Pancreas (tissue), 10 donors: Measurements from ENCODE around the gene THSD7B. TPM values are rescaled to one million over a fixed set of nuclear protein-coding genes. Genes with fewer than 3 reads are reported as not detected.

Source experiments
- ATAC-seq, 4 donors: fragments of 200-7000 bp; cut with Tn5 transposase; one replicate each; pipeline versions ENCODE4 v1.8.0 to v1.9.1; 2020; ENCODE audit warnings: mild to moderate bottlenecking in 4 of 4, moderate library complexity in 4 of 4
- DNase-seq, 6 donors: peaks; one replicate each; pipeline ENCODE4 v3.0.0-alpha.2; 2020
- FAIRE-seq: peaks from 2 replicates; lab custom pipeline; 2012; peaks lifted over from hg19 to GRCh38; lab: Jason Lieb, UNC
- H3K27ac ChIP-seq, 4 donors: fragments of 200-600 bp; sonication (generic); 1 replicate in 3 of 4; 2 replicates in 1 of 4; pipeline versions ENCODE4 v1.5.0 to v1.8.0; 2020
- H3K27me3 ChIP-seq, 4 donors: fragments of 200-600 bp; one replicate each; pipeline ENCODE4 v1.8.0; 2021
- H3K36me3 ChIP-seq, 3 donors: fragments of 200-600 bp; sonication (generic) in 1 of 3; one replicate each; pipeline versions ENCODE4 v1.5.0 to v1.8.0; 2020 to 2021
- H3K4me1 ChIP-seq, 3 donors: fragments of 200-600 bp; one replicate each; pipeline ENCODE4 v1.8.0; 2021
- H3K4me3 ChIP-seq, 4 donors: fragments of 200-600 bp; sonication (generic) in 2 of 4; one replicate each; pipeline versions ENCODE4 v1.5.0 to v1.8.0; 2020 to 2021
- H3K9me3 ChIP-seq, 4 donors: fragments of 200-600 bp; one replicate each; pipeline ENCODE4 v1.8.0; 2021
- CTCF ChIP-seq, 4 donors: fragments of 200-600 bp; sonication (generic) in 3 of 4; IDR thresholded peaks; one replicate each; pipeline versions ENCODE4 v1.5.0 to v1.8.0; 2021; ENCODE audit warnings: antibody characterized with exemption in 4 of 4
- WGBS, 2 donors: extraction: QIAGEN DNeasy Blood & Tissue Kit; methylation state at CpG; one replicate each; pipeline ENCODE4 v1.1.7; 2013; 5-methylcytosine and 5-hydroxymethylcytosine counted together
- intact Hi-C, 3 donors: fragments of 100-400 bp; cut with DNase I; formaldehyde crosslinking; loops; one replicate each; pipeline versions ENCODE4 v1.11.1 to v1.14.2; 2022
- polyA plus RNA-seq, 2 donors: library from polyadenylated mRNA; stranded (reverse); fragments of 200-250 nt; gene quantifications; one replicate each; pipeline ENCODE4 v1.2.3, GENCODE V29; 2013
- total RNA-seq, 6 donors: library from RNA; stranded (reverse); fragmentation: NEBNext Ultra II Directional in 4 of 6; extraction: Animal tissue kit (Norgen Biotek cat#: 25700) in 4 of 6; gene quantifications; one replicate each; pipeline versions ENCODE4 v1.2.1 to v1.2.4, GENCODE V29; 2021 to 2023
- donor health status: healthy with polysubstance abuse.
- donor health status: DM: no; HTN: no; CAD: no; lungs with moderate emphysema.
- donor health status: DM: no; HTN: no; CAD: no.
- donor health status: control.
- donor health status: control.
- donor health status: Bipolar disorder and iron deficiency.
- donor health status: DM: yes; HTN: yes; CAD: no.
- donor health status: DM: no; HTN: no; CAD: no.
- donor health status: DM: no; HTN: no; CAD: no.
- donor health status: DM: yes; HTN: yes; CAD: no.

The THSD7B gene
- total and polyA plus RNA-seq, 8 donors: 0.02 to 0.18 (median 0.07) TPM; not detected in 4

DNA sequence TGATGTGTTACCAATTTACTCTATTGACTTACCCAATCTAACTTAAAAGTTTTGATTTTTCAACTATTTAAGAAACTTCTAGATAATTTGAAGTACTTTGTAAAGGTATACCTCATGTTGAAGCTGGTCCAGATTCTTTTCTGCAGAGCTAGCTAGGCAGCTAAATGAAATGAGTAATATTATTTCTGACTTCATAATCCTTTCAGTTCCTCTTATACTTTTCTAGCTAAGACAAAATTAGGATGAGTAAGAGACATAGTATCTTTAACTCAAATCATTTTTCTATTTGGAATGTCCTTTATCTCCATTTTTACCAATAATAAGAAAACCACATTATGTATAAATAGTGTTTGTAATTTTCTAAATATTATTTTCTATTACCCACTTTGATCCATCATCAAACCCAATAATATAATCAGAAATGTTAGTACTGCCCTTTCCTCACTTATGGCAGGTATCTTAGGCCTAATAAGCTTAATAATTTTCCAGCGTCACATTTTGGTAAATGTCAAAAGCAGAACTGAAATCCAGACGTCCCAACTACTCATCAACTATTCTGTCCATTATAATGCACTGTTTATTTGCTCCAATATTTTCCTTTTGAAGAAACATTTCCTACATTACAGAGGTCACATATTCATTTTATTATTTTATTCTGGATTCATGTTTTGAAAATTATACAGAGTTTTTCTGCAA, 456.6 kb downstream of the THSD7B start:
- Histone ChIP-seq H3K27me3 (peaks cover 0 to 4% (median 0%) of the 10 kb centered on the region in 4 donors), H3K36me3 (no peaks in the 10 kb centered on the region), H3K4me1 (no peaks in the 10 kb centered on the region), H3K9me3 (no peaks in the 10 kb centered on the region), H3K27ac (no peak overlapping the region), H3K4me3 (no peak overlapping the region)
- FAIRE-seq (no peak), ATAC-seq (no peak), DNase-seq (no peak)
- intact Hi-C loops: no loop called here
- TF ChIP-seq CTCF (IDR thresholded peaks at IDR 0.05): no peak
- 49 to 51% methylated on average over 2 of the region's 2 CpGs for WGBS, 2 donors

DNA sequence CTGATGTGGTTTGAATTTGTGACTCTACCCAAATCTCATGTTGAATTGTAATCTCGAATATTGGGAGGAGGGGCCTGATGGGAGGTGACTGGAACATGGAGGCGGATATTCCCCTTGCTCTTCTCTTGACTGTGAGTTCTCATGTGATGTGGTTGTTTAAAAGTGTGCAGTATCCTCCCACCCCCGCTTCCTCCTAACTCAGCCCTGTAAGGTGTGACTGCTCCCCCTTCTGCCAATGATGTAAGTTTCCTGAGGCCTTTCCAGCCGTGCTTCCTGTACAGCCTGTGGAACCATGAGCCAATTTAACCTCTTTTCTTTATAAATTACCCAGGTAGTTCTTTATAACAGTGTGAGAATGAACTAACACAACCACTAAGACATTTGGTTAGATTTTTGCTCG, 458.4 kb downstream of the THSD7B start:
- Histone ChIP-seq H3K4me1 (no peaks in the 10 kb centered on the region), H3K27me3 (peaks cover 0 to 4% (median 0%) of the 10 kb centered on the region in 4 donors), H3K27ac (no peak overlapping the region), H3K4me3 (no peak overlapping the region), H3K9me3 (no peaks in the 10 kb centered on the region), H3K36me3 (no peaks in the 10 kb centered on the region)
- no peak for FAIRE-seq
- ATAC-seq: no peak
- intact Hi-C loops: no loop called here
- TF ChIP-seq CTCF (IDR thresholded peaks at IDR 0.05): no peak
- no peak for DNase-seq
- WGBS, 2 donors: 58 to 63% methylated on average over 5 of the region's 5 CpGs

DNA sequence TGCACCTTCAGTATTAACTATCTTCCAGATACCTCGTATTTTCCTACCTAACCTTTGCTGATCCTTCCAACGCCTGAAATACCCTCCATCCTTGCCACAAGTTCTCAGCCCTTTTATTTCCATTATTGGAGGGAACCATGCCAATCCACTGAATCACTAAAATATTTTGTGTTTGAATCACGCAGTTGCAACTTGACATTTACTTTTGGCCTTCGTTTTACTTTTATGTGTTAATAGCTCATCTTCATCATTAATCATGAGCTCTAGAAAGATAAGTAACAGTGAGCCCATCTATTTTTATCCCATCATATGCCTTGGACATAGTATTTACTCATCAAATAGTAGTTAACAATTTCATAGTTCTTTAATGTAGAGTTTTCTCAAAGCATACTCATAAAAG, 463.2 kb downstream of the THSD7B start:
- ATAC-seq (no peak), FAIRE-seq (no peak), DNase-seq (no peak)
- no peaks in the 10 kb centered on the region for H3K27me3 ChIP-seq
- H3K36me3 ChIP-seq: no peaks in the 10 kb centered on the region
- intact Hi-C loops: no loop called here
- no peaks in the 10 kb centered on the region for H3K4me1 ChIP-seq
- H3K4me3 ChIP-seq: no peak overlapping the region
- no peak for TF ChIP-seq CTCF (IDR thresholded peaks at IDR 0.05)
- no peak overlapping the region for H3K27ac ChIP-seq
- WGBS, 2 donors: 45 to 57% methylated on average over 4 of the region's 4 CpGs
- no peaks in the 10 kb centered on the region for H3K9me3 ChIP-seq

DNA sequence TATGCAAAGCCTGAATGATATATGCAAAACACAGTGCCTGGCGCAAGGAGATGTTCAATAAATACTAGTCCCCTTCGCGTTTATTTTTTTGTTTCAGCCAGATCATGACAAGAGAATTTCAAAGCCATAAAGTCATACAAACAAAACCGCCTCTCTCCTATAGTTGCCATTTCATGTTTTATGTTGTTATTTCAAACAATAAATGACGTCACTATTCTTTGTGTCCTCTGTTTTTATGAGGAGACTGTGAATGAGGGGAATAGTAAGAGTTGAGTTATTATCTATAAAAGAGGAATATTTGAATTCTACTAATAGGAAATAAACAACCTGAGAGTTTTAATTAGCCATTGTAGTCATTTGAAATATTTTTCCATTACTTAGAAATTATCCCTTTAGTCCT, 464.5 kb downstream of the THSD7B start:
- WGBS, 2 donors: 67 to 82% methylated on average over 5 of the region's 5 CpGs
- H3K36me3 ChIP-seq: no peaks in the 10 kb centered on the region
- no peak for TF ChIP-seq CTCF (IDR thresholded peaks at IDR 0.05)
- DNase-seq (no peak), FAIRE-seq (no peak), ATAC-seq (no peak)
- H3K9me3 ChIP-seq: no peaks in the 10 kb centered on the region
- no peaks in the 10 kb centered on the region for H3K27me3 ChIP-seq
- no peak overlapping the region for H3K4me3 ChIP-seq
- intact Hi-C loops: no loop called here
- H3K27ac ChIP-seq: no peak overlapping the region
- no peaks in the 10 kb centered on the region for H3K4me1 ChIP-seq

GRCh38 chr2:137231628-137232027, 466.3 kb downstream of the THSD7B start:
- 55 to 66% methylated on average over 4 of the region's 4 CpGs for WGBS, 2 donors
- no peak for TF ChIP-seq CTCF (IDR thresholded peaks at IDR 0.05)
- intact Hi-C loops: no loop called here
- Histone ChIP-seq H3K4me3 (no peak overlapping the region), H3K4me1 (no peaks in the 10 kb centered on the region), H3K36me3 (no peaks in the 10 kb centered on the region), H3K9me3 (no peaks in the 10 kb centered on the region), H3K27ac (no peak overlapping the region), H3K27me3 (no peaks in the 10 kb centered on the region)
- DNase-seq (no peak), FAIRE-seq (no peak), ATAC-seq (no peak)
